Neural progenitor cell (in vitro differentiated cells): ENCODE results near the gene NNMT.
A peak's percentile ranks its signal among the peaks of the same experiment; 100 is the strongest.

ENCODE experiments used
- CTCF ChIP-seq: fragments of 200-600 bp; sonication (generic); IDR thresholded peaks from 2 replicates; pipeline ENCODE4 v1.5.1; 2017; ENCODE audit warnings: antibody characterized with exemption, mild to moderate bottlenecking
- EZH2phosphoT487 ChIP-seq: fragments of 200-600 bp; sonication (generic); IDR thresholded peaks from 2 replicates; pipeline ENCODE4 v1.6.1; 2017; ENCODE audit warnings: antibody characterized with exemption

DNA sequence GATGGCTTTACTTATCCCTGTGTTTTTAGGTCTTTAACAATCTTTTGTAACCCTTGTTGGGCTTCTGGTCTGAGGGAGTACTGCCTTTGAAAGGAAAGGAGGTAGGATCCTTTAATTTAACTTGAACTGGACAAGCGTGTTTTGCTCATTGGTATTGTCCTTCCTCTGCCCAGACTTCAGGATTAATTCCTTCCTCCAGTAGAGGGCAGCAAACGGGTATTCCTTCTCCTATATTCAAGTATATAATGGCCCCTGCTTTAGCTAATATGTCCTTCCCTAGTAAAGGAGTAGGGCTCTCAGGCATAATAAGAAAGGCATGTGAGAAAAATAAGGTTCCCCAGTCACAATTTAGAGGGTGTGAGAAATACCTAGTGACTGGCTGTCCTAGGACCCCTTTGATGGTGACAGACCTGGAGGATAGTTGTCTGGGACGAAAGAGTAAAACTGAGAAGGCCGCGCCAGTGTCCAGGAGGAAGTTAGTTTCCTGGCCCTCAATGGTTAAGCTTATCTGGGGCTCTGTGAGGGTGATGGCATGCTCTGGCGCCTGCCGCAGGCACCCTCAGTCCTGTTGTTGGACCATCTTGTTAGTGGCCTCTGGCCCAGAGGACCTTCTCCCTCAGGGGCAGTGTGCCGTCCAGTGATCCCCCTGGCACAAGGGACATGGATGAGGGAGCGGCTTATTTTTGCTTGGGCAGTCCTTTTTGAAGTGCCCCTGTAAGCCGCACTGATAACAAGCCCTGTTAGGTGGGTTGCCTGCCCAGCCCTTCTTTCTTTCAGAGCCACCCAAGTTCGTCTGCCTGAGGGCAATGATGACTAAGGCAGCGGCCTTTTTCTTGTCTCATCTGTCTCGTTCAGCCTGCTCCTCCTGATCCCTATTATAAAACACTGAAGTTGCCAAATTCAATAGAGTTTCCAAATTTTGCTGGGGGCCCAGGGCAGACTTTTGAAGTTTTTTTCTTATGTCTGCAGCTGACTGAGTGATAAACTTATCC is 52.3 kb downstream of the NNMT start:
- TF ChIP-seq CTCF (peak; percentile 68), EZH2phosphoT487 (no peak)
